ENCODE measurements around the gene TFAP2A.

TFAP2A gene

DNA sequence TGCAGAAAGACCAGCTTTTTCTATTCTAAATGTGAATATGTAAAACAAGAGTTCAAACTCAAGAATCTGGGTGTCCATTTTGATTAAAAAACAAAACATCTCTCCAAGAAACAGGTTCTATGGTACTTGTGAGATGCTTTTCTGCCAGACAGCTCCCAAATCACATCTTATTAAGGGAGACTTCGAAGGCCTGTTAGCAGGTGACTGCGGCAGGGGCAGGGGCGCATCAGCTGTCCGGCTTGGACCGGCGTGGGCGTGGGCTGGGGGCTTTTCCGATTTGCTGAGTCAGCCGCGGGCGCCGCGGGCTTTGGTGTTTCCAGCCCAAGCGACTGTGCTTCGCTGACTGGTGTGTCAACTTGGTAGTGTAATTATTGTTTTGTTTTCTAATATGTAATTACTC is 32.6 kb downstream of the TFAP2A start:
- DNase-seq, result no peak

DNA sequence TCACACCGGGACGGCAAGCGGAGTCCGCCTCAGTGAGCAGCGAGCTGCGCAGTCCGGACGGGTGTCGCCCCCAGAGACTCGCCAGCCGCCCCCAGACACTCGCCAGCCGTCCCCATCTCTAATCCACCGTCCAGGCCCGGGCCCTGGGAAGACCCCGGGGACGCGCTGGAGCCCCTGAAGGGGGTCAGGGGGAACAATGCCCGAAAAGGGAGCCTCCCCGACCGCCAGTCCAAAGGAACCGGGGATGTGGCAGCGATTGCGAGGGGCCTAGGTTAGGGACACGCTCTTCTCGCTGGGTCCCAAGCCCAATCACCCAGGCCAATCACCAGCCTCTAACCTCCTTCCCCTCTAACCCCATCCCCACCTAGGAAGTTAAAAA is 33.1 kb downstream of the TFAP2A start:
- DNase-seq, result no peak

DNA sequence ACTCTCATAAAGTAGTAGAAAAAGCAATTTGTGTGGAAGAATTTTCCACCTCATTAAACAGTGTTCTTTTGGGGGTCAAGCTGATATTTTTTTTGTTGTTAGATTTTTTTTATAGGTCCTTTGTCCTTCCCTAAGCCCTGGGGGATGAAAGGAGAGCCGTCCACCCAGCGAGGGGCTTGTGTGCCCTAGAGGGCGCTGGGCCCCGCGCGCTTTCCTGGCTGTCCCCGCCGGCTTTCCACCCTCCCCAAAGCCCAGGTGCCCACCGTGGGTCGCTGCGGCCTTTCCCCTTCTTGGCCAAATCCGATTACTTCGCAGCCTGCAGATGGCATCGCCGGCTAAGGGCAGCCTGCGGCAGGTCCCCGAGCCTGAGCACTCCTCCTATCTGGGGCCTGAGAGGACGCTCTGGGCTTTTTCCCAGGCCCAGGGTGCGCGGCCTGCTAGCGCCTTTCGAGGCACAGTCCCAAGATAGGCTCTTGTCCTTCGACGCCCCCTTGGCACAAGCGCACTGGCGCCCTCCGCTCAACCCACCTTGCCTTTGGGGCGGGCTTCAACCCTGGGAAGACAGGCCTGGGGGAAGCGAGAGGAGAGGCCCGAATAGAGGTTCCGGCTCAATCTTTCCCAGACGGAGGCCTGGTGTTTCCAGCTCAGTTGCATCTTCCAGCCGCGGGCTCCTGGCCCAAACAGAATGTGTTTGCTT is 33.6 kb downstream of the TFAP2A start:
- DNase-seq, result no peak

DNA sequence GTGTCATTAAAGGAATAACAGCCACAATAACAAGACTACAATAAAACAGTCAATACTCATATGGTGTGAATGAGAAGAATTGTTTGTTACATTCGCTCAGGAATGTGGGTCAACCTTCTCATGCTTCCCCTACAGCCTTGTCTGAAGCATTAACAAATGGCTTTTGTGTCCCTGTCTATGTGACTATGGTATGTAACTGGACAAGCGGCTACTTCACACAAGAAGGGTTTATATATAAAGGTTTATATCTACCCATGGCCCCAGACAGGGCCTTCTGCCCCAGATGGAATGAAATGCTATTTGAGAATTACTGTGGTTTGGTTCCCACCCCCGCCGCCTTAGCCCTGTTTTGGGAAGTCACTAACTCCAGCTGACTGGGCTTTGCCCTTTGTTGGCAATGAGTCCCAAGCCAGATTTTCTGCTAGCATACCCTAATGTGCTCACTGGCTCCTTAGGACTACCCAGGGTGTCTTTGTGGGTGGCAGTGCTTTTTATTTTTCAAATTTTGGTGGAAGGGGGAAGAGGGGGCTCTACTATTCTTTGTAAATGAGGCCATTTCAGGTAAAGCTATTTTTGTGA is 39.4 kb downstream of the TFAP2A start:
- DNase-seq, result no peak

DNA sequence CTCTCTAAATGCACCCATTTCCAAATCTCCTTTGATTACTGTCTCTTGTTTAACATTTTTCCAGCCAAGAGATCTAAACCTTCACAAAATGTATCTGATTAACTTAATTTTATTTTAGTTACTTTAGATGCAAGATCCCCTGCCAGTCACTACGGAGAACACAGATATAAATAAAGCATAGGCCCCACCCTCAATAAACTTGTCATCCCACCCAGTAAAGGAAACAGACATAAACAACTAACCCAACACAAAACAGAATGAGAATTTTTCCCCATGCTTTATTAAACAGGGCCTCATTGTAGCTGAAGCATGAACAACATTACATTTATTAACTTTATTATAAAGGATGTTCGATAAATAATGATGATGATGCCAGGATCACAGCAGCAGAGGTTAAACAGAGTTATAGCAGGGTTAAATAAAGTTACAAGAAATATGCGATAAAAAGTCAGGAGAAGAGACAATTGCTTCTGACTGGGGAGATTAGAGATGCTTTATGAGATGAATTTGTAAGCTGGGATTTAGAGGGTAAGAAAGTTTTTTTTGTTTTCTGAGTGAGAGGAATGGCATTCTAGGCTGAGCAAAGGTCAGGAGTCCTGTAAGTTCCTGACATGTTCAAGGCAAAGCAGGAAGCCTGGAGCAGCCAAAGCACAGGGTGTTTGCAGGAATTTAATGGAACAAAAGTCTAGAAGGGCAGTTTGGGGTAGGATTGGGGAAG is 41.1 kb downstream of the TFAP2A start:
- DNase-seq, result no peak

DNA sequence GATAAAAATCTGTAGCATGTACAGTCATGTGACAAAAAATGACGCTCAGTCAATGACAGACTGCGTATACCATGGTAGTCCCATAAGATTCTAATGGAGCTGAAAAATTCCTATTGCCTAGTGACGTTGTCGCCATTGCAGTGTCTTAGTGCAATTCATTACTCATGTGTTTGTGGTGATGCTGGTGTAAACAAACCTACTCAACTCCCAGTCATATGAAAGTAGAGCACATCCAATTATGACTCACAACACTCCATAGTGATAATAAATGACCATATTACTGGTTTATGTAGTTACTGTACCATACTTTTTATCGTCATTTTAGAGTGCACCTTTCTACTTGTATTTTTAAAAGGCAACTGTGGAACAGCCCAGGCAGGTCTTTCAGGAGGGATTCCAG is 45.0 kb downstream of the TFAP2A start:
- no peak for DNase-seq

DNA sequence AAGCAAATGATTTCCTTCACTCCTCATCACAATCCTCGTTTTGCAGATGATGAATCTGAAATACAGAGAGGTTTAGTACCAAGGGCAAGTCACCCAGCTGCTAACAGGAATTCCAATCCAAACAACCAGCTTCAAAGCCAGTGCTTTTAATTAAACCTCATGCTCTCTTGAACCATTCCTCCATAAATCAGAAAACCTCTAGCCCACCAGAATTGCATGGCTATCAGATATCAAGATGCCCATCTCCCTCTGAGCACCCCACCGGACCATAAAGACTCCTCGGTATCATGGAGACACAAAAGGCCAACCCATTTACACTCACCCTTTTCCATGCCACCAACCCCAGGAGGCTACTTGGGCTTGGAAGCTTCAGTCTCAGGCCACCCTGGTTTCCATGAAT is 46.0 kb downstream of the TFAP2A start:
- DNase-seq, result no peak

DNA sequence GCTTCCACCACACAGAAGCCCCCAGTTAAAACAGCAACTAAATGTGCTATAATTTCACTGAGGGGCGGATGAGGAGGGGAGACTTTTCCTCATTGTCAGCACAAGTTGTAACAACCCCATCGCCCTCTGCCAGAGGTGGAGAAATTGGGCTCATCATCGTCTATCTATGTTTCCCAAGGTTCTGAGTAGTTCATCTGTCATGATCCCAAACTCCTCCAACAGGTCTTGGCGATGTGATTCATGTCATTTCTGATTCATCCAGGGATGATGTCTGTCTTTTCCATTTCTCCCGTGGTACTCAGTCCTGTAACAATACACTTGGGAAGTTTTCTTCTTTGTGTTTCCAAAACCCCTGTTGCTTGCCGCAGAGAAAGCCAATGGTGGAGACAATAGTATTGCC is 51.0 kb downstream of the TFAP2A start:
- no peak for DNase-seq

DNA sequence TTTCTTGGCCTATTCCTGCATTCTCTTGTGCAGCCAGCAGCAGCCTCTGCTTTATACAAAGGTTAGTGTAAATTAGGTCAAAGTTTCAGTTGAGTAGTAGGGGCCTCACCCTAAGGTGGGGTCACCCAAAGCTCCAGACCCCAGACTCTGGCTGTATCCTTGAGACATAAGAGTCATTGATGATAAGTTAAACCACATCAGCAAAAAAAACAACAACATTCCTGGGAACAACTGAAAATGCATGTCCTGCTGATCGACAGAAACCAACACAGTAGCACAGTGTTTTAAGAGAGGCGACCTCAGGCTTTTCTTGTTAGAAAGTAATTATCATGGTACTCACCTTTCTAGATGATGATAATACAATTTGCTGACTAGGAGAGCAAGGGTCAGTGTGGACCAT is 52.6 kb downstream of the TFAP2A start:
- DNase-seq, result no peak

DNA sequence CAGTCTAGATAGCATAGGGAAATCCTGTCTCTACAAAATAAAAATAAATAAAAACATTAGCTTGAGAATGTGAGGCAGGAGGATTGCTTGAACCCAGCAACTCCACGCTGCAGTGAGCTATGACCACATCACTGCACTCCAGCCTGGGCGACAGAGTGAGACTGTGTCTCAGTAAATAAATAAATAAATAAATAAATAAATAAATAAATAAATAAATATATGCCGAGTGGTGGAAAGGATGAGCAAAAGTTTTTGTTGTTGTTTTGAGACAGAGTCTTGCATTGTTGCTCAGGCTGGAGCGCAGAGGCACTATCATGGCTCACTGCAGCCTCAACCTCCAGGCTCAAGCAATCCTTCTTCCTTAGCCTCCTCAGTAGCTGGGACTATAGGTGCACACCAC is 53.4 kb downstream of the TFAP2A start:
- no peak for DNase-seq

DNA sequence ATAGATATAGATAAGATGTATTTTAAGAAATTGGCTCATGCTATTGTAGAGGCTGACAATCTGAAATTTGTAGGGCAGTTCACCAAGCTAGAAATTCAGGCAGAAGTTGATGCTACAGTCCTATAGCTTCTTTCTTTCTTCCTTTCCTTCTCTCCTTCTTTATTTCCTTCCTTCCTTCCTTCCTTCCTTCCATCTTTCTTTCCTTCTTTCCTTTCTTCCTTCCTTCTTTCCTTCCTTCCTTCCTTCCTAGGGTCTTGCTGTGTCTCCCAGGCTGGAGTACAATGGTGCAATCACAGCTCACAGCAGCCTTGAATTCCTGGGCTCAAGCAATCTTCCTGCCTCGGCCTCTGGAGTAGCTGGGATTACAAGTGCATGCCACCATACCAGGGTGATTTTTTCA is 55.3 kb downstream of the TFAP2A start:
- DNase-seq, result no peak

DNA sequence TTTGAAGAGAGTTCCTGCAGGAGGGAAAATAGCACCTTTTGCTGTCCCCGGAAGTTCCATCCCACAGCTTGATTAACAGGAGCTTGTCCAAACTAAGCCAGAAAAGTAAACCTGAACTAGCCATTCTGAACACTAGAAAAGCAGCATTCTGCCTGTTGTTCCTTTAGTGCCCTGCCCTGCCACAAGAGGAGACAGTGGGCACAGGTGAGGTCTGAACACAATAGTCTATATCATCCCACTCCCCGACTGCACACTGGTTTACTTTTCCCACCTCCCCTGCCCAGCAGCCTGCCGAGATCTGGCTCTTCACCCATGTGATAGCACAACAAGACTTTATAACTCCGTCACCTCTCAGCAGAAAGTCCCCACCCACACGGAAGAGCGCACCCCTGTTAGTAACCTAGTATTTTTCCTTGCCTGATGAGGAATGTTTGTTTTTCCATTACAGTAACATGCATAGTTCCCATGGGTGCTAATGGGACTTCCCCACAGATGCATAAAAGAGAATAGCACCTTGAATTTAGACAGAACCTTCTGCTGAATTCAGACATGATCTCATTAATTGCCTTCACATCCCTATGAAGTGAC is 59.7 kb downstream of the TFAP2A start:
- no peak for DNase-seq

DNA sequence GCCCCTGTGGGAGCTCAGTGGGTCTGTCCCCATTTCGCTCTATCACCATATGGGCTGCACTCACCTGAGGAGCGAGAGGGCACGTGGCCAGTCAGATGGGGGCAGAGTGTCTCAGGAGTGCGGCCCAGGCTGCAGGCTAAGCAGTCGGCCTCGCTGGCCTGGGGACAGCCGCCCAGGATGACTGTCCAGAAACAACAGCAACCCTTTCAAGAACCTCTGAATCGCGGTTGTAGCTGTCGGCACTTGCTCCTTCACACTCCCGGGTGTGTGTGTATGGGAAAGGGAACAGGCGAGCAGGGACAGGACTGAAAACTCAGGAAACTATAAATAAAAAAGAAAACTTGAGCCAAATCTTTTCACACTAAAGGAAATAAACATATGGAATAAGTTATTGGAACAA is 63.1 kb downstream of the TFAP2A start:
- DNase-seq, result no peak

DNA sequence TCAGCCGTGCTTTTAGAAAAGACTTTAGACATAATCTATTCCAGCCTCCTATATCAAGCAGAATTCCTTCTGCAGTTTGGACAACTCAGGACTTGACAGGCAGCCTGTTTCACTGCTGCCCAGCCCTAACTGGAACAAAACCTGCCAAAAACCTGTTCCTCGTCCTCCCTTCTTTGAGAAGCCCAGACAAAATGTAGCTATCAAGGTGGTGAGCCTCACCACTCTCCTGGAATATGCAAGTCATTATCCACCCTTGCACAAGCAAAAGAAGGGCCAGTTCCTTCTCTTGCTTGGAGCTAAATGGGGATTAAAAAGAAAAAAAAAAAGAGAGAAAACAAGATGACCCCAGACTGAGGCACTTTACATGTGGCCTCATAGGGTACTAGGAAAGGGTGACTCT is 64.2 kb downstream of the TFAP2A start:
- no peak for DNase-seq

DNA sequence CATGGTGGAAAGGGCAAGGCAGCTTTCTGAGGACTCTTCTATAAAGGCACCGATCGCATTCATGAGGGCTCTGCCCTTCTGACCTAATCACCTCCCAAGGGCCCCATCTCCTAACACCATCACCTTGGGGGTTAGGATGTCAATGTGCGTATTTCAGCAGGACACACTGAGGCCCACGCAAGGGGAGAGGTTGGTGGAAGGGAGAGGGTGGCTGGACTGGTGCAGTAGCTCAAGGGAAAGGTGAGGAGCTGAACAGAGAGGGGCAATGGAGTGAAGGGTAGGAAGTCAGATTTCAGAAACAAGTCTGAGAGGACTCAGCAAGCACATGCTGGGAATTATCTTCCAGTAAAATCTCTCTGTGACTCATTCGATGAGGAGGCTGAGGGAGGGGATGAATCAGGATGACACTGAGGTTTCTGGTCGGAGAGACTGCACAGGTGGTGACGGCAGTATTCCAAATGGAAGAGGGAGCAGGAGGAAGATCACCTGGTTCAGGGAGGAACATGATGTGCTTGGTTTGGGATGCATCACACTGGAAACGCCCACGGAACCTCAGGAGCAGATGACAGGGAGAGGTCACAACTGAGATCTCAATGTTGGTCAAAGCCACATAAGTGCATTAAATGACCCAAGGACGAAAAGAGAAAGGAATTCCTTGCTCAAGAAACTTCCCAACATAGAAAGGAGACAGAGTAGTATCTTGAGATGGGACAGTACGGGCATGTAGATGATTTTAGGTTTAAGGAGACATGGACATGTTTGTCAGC is 67.1 kb downstream of the TFAP2A start:
- no peak for DNase-seq

Measured in SHP77 treated with DMSO at 0.1 percent for 48 hours (cell line).